Measurements from ENCODE around the gene XIAP.
"Not testable (repeated sequence)": the region's sequence is repeated elsewhere in the genome, so short reads cannot be mapped to it uniquely, and the experiment has no call there.

Gene XIAP

GRCh38 chrX:123924186-123924585, 64.3 kb downstream of the XIAP start:
- H3K9ac ChIP-seq (ENCODE audit: low read length): no peak overlapping the region
- no peaks in the 10 kb centered on the region for H3K36me3 ChIP-seq (ENCODE audit: control insufficient read depth, insufficient read depth, low read length)
- H3K4me3 ChIP-seq (ENCODE audit: low read length): no peak overlapping the region
- H3K27me3 ChIP-seq (ENCODE audit: control insufficient read depth, insufficient read depth, low read length): no peaks in the 10 kb centered on the region
- no peaks in the 10 kb centered on the region for H3K4me1 ChIP-seq (ENCODE audit: control insufficient read depth, insufficient read depth, low read length)
- H3K27ac ChIP-seq (ENCODE audit: low read depth, low read length): no peak overlapping the region

DNA sequence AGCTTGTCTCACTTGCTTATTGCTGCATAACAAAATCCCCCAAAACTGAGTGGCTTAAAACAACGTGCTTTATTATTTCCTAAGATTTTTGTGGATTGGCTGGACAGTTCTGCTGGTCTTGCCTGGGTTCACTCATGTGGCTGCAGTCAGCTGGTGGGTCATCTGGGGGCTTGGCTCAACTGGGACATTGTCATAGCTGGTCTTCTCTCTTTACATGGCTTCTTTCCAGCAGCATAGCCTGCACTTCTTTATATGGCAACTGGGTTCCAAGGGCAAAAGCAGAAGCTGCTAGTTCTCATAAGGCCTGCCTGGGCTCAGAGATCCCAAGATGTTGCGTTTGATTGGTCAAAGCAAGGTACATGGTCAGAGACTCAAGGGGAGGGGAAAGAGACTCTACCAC, 68.0 kb downstream of the XIAP start:
- Histone ChIP-seq H3K27me3 (ENCODE audit: control insufficient read depth, insufficient read depth, low read length) (no peaks in the 10 kb centered on the region), H3K36me3 (ENCODE audit: control insufficient read depth, insufficient read depth, low read length) (no peaks in the 10 kb centered on the region), H3K4me1 (ENCODE audit: control insufficient read depth, insufficient read depth, low read length) (no peaks in the 10 kb centered on the region), H3K4me3 (ENCODE audit: low read length) (no peak overlapping the region), H3K27ac (ENCODE audit: low read depth, low read length) (no peak overlapping the region), H3K9ac (ENCODE audit: low read length) (no peak overlapping the region)

DNA sequence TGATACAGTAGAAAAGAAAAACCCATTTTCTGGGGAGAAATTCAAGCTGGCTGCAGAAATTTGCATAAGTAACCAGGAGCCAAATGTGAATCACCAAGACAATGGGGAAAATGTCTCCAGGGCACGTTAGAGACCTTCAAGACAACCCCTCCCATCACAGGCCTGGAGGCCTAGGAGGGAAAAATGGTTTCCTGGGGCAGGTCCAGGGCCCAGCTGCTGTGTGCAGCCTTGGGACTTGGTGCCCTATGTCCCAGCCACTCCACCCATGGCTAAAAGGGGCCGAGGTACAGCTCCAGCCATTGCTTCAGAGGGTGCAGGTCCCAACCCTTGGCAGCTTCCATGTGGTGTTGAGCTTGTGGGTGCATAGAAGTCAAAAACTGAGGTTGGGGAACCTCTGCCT, 72.2 kb downstream of the XIAP start:
- not testable (repeated sequence) for H3K27me3 ChIP-seq (ENCODE audit: control insufficient read depth, insufficient read depth, low read length); H3K36me3 ChIP-seq (ENCODE audit: control insufficient read depth, insufficient read depth, low read length); H3K9ac ChIP-seq (ENCODE audit: low read length); H3K4me3 ChIP-seq (ENCODE audit: low read length); H3K27ac ChIP-seq (ENCODE audit: low read depth, low read length); H3K4me1 ChIP-seq (ENCODE audit: control insufficient read depth, insufficient read depth, low read length)

DNA sequence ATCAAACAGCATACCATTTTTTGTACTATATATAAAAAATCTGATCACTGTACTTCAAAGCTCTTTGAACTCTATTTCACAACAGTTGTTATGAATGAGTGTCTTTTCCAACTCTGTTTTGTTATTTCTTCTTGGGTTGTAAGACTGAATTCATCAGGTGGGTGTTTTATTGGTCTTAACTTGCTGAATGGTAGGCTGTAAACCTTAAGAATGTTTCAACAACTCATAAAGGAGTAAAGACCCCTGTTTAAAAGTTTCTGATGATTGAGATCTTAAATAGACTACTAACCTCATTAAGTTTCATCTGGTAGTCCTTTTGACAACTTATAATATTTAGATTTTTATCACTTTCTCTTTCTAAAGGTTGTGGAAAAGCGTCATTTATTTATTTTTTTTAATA, 83.2 kb downstream of the XIAP start:
- H3K27me3 ChIP-seq (ENCODE audit: control insufficient read depth, insufficient read depth, low read length): no peaks in the 10 kb centered on the region
- H3K27ac ChIP-seq (ENCODE audit: low read depth, low read length): no peak overlapping the region
- H3K36me3 ChIP-seq (ENCODE audit: control insufficient read depth, insufficient read depth, low read length): no peaks in the 10 kb centered on the region
- H3K4me3 ChIP-seq (ENCODE audit: low read length): no peak overlapping the region
- no peak overlapping the region for H3K9ac ChIP-seq (ENCODE audit: low read length)
- H3K4me1 ChIP-seq (ENCODE audit: control insufficient read depth, insufficient read depth, low read length): no peaks in the 10 kb centered on the region

DNA sequence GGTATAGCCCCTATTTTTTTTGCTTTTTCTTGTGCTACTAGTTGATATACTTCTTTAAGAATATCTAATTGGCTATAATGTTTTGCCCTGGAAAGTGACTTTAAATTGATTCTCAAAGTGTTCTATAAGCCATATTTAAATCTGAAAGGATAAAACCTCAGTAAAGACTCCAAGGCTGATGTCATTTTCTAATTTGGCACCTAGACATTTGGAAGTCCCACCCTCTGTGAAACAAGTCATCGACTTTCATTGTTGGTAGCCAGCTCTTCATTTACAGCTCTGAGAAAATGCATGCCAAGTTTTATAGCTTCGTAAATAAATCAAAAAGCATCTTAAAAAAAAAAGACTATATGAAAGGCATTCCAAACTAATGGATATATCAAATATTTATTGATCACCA, 83.6 kb downstream of the XIAP start:
- no peaks in the 10 kb centered on the region for H3K4me1 ChIP-seq (ENCODE audit: control insufficient read depth, insufficient read depth, low read length)
- H3K36me3 ChIP-seq (ENCODE audit: control insufficient read depth, insufficient read depth, low read length): no peaks in the 10 kb centered on the region
- H3K4me3 ChIP-seq (ENCODE audit: low read length): no peak overlapping the region
- no peak overlapping the region for H3K27ac ChIP-seq (ENCODE audit: low read depth, low read length)
- no peak overlapping the region for H3K9ac ChIP-seq (ENCODE audit: low read length)
- no peaks in the 10 kb centered on the region for H3K27me3 ChIP-seq (ENCODE audit: control insufficient read depth, insufficient read depth, low read length)

DNA sequence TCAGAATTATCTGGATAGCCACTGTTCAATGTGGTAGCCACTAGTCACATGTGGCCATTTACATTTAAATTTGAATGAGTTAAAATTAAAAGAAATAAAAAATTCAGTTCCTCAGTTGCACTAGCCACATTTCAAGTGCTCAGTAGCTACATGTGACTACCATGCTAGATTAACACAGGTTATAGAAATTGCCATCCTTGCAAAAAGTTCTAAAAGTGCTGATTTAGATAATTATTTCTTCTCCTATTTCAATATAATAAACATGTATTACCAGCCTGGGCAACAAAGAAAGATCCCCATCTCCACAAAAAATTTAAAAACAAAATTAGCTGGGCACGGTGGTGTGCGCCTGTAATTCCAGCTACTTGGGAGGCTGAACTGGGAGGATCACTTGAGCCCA, 90.0 kb downstream of the XIAP start:
- Histone ChIP-seq H3K27me3 (ENCODE audit: control insufficient read depth, insufficient read depth, low read length) (no peaks in the 10 kb centered on the region), H3K9ac (ENCODE audit: low read length) (no peak overlapping the region), H3K36me3 (ENCODE audit: control insufficient read depth, insufficient read depth, low read length) (no peaks in the 10 kb centered on the region), H3K4me1 (ENCODE audit: control insufficient read depth, insufficient read depth, low read length) (no peaks in the 10 kb centered on the region), H3K27ac (ENCODE audit: low read depth, low read length) (no peak overlapping the region), H3K4me3 (ENCODE audit: low read length) (no peak overlapping the region)

DNA sequence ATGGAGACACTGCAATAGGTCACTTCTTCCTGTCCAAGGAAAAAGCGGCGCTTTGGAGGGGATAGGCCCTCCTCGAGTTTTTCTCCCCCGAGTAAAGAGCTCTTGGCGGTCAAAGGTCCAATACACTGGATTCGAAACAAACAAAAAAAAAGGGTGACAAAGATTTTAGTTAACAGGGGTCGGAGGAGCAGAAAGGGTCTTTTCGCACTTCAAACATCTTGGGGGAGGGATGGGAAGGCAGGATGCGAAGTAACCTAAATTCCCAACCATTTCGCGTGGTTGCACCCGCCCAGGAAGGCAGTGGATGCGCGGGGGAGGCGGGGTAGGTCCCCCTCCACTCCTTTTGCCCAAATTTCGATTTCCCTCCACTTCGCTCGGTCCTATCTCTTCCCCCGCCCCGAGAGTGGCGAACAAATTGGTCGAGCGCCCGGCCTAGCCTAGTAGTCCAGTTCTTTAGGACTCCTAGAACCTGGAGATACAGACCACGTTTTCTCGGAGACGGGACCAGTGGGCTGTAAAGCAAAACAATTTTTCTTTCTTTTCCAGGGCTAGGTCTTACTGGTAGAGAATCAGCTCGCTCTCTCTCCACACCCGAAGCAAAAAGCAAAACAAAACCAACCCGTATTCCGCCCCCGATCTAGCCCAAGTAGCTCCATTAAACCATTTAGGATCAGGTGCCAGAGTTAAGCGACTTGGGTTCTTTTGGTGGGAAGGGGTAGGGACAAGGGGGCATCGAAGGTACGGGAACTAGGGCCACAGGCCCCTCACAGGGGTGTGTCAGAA, 99.6 kb downstream of the XIAP start:
- H3K4me3 ChIP-seq (ENCODE audit: low read length): peak overlapping the region; percentile 67
- H3K27me3 ChIP-seq (ENCODE audit: control insufficient read depth, insufficient read depth, low read length): no peaks in the 10 kb centered on the region
- H3K27ac ChIP-seq (ENCODE audit: low read depth, low read length): peak overlapping the region; percentile 89
- H3K9ac ChIP-seq (ENCODE audit: low read length): peak overlapping the region; percentile 63
- no peaks in the 10 kb centered on the region for H3K4me1 ChIP-seq (ENCODE audit: control insufficient read depth, insufficient read depth, low read length)
- H3K36me3 ChIP-seq (ENCODE audit: control insufficient read depth, insufficient read depth, low read length): no peaks in the 10 kb centered on the region

DNA sequence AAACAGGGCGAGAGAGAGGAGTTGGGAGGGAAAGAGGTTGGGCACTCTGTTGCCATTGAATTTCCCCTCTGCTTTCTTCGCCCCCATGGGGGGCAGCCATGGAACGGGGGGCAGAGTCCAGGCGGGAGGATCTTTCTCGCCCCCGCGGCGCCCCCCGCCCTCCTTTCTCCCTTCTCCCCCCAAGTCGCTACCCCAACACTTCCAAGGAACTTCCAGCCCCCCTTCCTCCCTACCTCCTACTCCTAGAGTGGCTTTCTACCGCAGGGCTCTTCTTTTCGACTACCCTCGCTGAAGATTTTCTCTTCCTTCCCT, 101.1 kb downstream of the XIAP start:
- Histone ChIP-seq H3K4me3 (ENCODE audit: low read length) (peak overlapping the region; percentile 70), H3K9ac (ENCODE audit: low read length) (peak overlapping the region; percentile 87), H3K36me3 (ENCODE audit: control insufficient read depth, insufficient read depth, low read length) (no peaks in the 10 kb centered on the region), H3K4me1 (ENCODE audit: control insufficient read depth, insufficient read depth, low read length) (no peaks in the 10 kb centered on the region), H3K27ac (ENCODE audit: low read depth, low read length) (peak overlapping the region; percentile 97), H3K27me3 (ENCODE audit: control insufficient read depth, insufficient read depth, low read length) (no peaks in the 10 kb centered on the region)

- H3K27ac ChIP-seq (ENCODE audit: low read depth, low read length): peak within 1 kb of the TSS; percentile 97
These were observed 101.6 kb downstream of the XIAP start, which contains the start of gene STAG2 for GRCh38 chrX:123961268-123962005. Gene STAG2 (plus strand): TSS chrX:123961706. CDS start chrX:124022628, 60,922 bp downstream.

DNA sequence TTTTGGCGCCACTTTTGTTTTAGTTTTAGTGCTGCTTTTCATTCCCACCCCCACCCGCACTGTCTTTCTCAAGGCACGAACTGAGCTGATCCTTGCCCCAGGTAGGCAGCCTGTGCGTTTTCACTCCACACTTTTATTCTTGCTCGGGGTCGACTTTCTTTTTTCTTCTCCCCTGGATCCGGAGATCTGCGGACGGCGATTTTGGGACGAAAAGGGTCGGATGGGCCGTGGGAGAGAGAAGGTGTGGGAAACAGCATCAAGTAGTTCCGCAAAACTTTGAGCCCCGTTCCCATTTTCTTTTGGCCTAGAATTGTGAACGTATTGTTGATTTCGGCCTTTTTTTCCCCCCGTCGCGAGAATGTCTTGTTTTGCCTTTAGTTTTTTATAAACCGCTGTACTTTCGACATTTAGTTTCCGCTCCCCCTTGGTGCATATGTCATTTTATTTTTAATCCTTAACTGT, 102.2 kb downstream of the XIAP start:
- Histone ChIP-seq H3K9ac (ENCODE audit: low read length) (peak overlapping the region; percentile 71), H3K4me1 (ENCODE audit: control insufficient read depth, insufficient read depth, low read length) (no peaks in the 10 kb centered on the region), H3K27ac (ENCODE audit: low read depth, low read length) (peak overlapping the region; percentile 97), H3K36me3 (ENCODE audit: control insufficient read depth, insufficient read depth, low read length) (no peaks in the 10 kb centered on the region), H3K4me3 (ENCODE audit: low read length) (peak overlapping the region; percentile 70), H3K27me3 (ENCODE audit: control insufficient read depth, insufficient read depth, low read length) (no peaks in the 10 kb centered on the region)

More at GRCh38 chrX:123961268-123962005, 101.6 kb downstream of the XIAP start, which contains the start of gene STAG2:
- no peaks in the 10 kb centered on the region for H3K36me3 ChIP-seq (ENCODE audit: control insufficient read depth, insufficient read depth, low read length)
- H3K4me3 ChIP-seq (ENCODE audit: low read length): peak within 1 kb of the TSS; percentile 70
- no peaks in the 10 kb centered on the region for H3K27me3 ChIP-seq (ENCODE audit: control insufficient read depth, insufficient read depth, low read length)
- peak within 1 kb of the TSS; percentile 87 for H3K9ac ChIP-seq (ENCODE audit: low read length)
- H3K4me1 ChIP-seq (ENCODE audit: control insufficient read depth, insufficient read depth, low read length): no peaks in the 10 kb centered on the region

DNA sequence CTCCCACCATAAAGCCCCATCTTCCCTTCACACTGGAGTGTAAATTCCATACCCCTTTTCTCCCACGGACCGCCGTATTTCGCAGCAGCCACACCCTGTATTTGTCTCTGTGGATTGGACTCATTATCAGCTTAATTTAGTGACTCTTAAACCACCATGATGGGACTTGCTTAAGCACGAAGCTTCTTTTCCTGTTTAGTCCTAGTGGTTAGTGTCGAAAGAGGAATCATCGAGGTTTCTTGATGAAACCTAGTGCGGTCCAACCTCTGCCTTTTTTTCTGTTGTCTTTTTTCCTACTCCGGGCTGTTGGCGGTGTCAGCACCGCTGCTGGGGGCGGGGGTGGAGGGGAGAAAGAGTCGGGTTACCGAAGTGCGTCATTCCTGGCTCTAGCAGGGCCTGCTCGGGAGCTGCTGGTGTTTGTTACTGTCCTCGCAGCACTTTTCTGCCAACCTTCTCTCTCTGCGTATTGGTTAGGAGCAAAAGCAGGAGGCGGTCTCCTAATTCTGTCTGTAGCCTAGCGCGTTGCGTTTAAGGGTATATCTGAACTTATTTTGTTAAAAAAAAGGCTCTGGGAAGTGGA, 103.0 kb downstream of the XIAP start:
- H3K27ac ChIP-seq (ENCODE audit: low read depth, low read length): peak overlapping the region; percentile 97
- H3K27me3 ChIP-seq (ENCODE audit: control insufficient read depth, insufficient read depth, low read length): no peaks in the 10 kb centered on the region
- H3K4me3 ChIP-seq (ENCODE audit: low read length): peak overlapping the region; percentile 70
- H3K9ac ChIP-seq (ENCODE audit: low read length): peak overlapping the region; percentile 70
- no peaks in the 10 kb centered on the region for H3K4me1 ChIP-seq (ENCODE audit: control insufficient read depth, insufficient read depth, low read length)
- H3K36me3 ChIP-seq (ENCODE audit: control insufficient read depth, insufficient read depth, low read length): no peaks in the 10 kb centered on the region
